GM18951 (cell line): Measurements from ENCODE around the gene SLC5A12.
"Not testable (repeated sequence)": the region's sequence is repeated elsewhere in the genome, so short reads cannot be mapped to it uniquely, and the experiment has no call there.

Source experiments
- POLR2A ChIP-seq: IDR thresholded peaks from 4 replicates; pipeline ENCODE4 v1.6.1; 2011; ENCODE audit warnings: mild to moderate bottlenecking; ENCODE audit not compliant: insufficient read length, insufficient read depth; ENCODE audit errors: extremely low read depth
- in situ Hi-C: fragments of 300-500 bp; cut with MboI; formaldehyde crosslinking; loops from one replicate; pipeline ENCODE4 v1.12.0; 2022; ENCODE audit warnings: low sequenced_read_pairs, mixed read lengths, inconsistent platforms; ENCODE audit not compliant: unreplicated experiment

The SLC5A12 gene

DNA sequence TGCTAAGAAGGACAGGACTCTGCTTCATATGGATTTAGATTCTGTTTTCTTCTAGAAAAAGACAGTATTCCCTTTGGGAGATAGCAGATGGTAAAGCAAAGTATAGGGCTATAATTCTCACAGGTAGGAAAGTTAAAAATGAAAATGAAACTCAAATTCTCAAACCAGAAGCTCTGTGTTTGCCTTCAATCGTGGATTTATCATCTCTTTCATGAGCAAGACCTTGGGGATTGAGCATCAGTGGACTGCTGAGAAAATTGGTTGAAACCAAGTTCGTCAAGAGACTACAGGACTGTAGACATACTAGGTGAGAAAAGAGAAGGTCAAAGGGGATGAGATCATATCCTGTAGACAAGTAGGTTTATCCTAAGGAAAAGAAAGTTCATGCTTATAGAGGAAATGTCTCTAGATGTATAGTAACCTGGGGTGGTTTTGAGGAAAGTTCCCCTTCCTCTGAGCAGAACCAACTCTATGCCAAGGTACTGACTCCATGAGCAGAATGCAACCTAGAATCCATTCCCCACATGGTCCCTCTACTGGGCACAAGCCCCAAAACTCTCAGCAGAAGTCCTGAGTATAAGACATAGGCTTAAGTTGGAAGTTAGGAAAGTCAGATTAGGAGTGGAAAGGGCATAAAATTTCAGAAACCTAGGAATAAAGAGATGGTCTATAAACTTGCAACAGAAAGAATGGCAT is 46.5 kb downstream of the SLC5A12 start:
- TF ChIP-seq POLR2A: no peak
- in situ Hi-C loops: no loop called here

GRCh38 chr11:26665946-26666345 is 55.9 kb downstream of the SLC5A12 start:
- in situ Hi-C loops: loop anchor here (25.0 kb wide), 1 partner anchor 354 kb away; no protein-coding TSS in a partner anchor
- no peak for TF ChIP-seq POLR2A

GRCh38 chr11:26665036-26665435 is 56.8 kb downstream of the SLC5A12 start:
- in situ Hi-C loops: loop anchor here (25.0 kb wide), 1 partner anchor 353 kb away; no protein-coding TSS in a partner anchor
- TF ChIP-seq POLR2A: no peak

DNA sequence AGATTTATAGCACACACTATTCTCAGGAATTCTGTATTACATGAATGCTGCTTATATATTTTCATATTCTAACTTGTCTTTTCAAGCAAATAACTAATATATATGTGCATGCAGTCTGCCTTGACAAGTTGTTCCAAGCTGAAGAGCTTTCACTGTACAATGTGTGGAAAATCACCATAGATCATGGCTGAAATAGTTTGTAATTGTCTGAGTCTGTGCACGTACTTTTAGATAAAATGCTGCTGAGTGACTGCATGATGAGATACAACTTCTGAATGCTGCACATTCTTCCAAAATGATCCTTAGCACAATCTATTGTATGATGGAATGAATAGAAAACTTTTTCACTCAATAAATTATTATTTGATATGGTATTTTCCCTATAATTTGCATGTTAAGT is 58.9 kb downstream of the SLC5A12 start:
- in situ Hi-C loops: loop anchor here (25.0 kb wide), 1 partner anchor 351 kb away; no protein-coding TSS in a partner anchor
- no peak for TF ChIP-seq POLR2A

DNA sequence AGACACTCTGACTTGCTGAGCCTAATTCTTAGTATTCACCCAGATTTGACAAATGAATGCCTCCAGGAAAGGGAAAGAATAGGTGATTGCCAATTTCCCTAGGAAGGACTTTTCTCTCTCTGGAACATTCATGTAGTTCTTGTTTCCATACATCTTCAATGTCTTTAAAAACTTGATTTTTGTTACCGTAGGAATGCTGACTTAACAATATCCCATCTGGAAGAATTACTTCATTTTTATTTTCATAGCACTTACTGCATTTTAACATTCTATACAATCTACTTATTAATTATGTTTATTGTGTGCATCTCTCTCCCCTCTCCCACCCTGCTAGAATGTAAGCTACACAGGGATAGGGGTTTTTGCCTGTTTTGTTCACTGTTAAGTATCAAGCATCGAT is 66.6 kb downstream of the SLC5A12 start:
- in situ Hi-C loops: loop anchor here (25.0 kb wide), 1 partner anchor 343 kb away; no protein-coding TSS in a partner anchor
- no peak for TF ChIP-seq POLR2A

- in situ Hi-C loops: loop anchor here (25.0 kb wide), 1 partner anchor 340 kb away; no protein-coding TSS in a partner anchor
- TF ChIP-seq POLR2A: no peak
Measured at GRCh38 chr11:26651916-26652315, 69.9 kb downstream of the SLC5A12 start.

- in situ Hi-C loops: loop anchor here (25.0 kb wide), 1 partner anchor 338 kb away; no protein-coding TSS in a partner anchor
- no peak for TF ChIP-seq POLR2A
Measured at GRCh38 chr11:26649884-26650283, 72.0 kb downstream of the SLC5A12 start.

- in situ Hi-C loops: not testable (repeated sequence)
Measured at GRCh38 chr11:26643314-26643713, 78.5 kb downstream of the SLC5A12 start.

GRCh38 chr11:26632691-26633159 is 89.1 kb downstream of the SLC5A12 start:
- in situ Hi-C loops: no loop called here
- no peak for TF ChIP-seq POLR2A

- in situ Hi-C loops: no loop called here
- no peak for TF ChIP-seq POLR2A
Measured at GRCh38 chr11:26626346-26626745, 95.5 kb downstream of the SLC5A12 start.

DNA sequence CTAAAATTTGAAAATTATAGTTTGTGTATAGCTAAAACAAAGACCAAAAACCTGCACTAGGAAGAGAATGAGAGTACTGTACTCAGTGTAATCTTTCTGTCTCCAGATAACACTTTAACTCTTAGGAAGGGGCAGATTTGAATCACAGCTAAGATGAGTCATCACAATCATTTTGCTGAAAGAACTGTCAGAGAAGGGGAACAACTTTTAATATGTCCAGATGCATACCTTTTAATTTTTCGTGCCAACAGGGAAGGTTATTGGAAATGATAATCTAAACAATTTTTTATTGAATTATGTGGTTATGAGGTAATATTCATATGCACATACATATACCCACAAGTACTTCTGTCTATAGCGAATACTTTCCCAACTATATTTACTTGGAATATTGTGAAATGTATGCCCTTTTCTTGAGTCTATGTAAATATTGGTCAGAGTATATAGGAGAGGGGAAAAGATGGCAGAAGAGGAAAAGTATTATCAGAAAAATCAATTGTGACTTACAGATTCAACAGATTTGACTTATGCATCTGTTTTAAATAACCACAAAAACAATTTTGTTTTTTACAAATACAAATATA is 98.7 kb downstream of the SLC5A12 start:
- TF ChIP-seq POLR2A: no peak
- in situ Hi-C loops: no loop called here

DNA sequence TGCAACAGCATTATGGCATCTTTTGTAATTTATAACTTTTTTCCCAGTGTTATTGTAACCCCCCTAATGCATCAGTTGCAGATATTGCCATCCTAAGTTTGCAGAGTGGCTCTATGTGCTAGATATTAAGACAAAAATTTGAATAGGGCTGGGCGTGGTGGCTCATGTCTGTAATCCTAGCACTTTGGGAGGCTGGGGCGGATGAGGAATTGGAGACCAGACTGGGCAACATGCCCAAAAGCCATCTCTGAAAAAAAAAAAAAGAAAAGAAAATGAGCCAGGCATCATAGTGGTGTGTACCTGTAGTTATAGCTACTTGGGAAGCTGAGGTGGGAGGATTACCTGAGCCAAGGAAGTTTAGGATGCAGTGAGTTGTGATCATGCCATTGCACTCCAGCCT is 99.7 kb downstream of the SLC5A12 start:
- no peak for TF ChIP-seq POLR2A
- in situ Hi-C loops: no loop called here

GRCh38 chr11:26621132-26621531 is 100.7 kb downstream of the SLC5A12 start:
- TF ChIP-seq POLR2A: no peak
- in situ Hi-C loops: no loop called here
